Hepatocyte (in vitro differentiated cells): ENCODE data around the gene CLASRP. TPM values are rescaled to one million over a fixed set of nuclear protein-coding genes. Genes with fewer than 3 reads are reported as not detected.

Experiments used
- DNase-seq: peaks from one replicate; pipeline ENCODE4 v3.0.0-alpha.2; 2016; ENCODE audit warnings: low spot score
- H2AFZ ChIP-seq: fragments of 200-600 bp; sonication (generic); 2 replicates; pipeline ENCODE4 v1.6.0; 2016; ENCODE audit warnings: antibody characterized with exemption, mild to moderate bottlenecking
- H3K27ac ChIP-seq: fragments of 200-600 bp; sonication (generic); 2 replicates; pipeline ENCODE4 v1.5.1; 2016; ENCODE audit warnings: mild to moderate bottlenecking
- H3K27me3 ChIP-seq: fragments of 200-600 bp; sonication (generic); 2 replicates; pipeline ENCODE4 v1.6.1; 2016
- H3K36me3 ChIP-seq: fragments of 200-600 bp; sonication (generic); replicated peaks from 2 replicates; pipeline ENCODE4 v1.5.1; 2016; ENCODE audit warnings: low read depth; ENCODE audit not compliant: insufficient read depth
- H3K4me1 ChIP-seq: fragments of 200-600 bp; sonication (generic); 2 replicates; pipeline ENCODE4 v1.5.1; 2016; ENCODE audit warnings: mild to moderate bottlenecking, moderate library complexity; ENCODE audit not compliant: insufficient read depth
- H3K4me2 ChIP-seq: fragments of 200-600 bp; sonication (generic); 2 replicates; pipeline ENCODE4 v1.6.0; 2016
- H3K4me3 ChIP-seq: fragments of 200-600 bp; sonication (generic); 2 replicates; pipeline ENCODE4 v1.5.1; 2016; ENCODE audit warnings: mild to moderate bottlenecking
- H3K79me2 ChIP-seq: fragments of 200-600 bp; sonication (generic); 2 replicates; pipeline ENCODE4 v1.6.0; 2017; ENCODE audit warnings: mild to moderate bottlenecking
- H3K9me2 ChIP-seq: fragments of 200-600 bp; sonication (generic); replicated peaks from 2 replicates; pipeline ENCODE4 v1.6.0; 2017; ENCODE audit warnings: mild to moderate bottlenecking; ENCODE audit not compliant: insufficient read depth
- H3K9me3 ChIP-seq: fragments of 200-600 bp; sonication (generic); 2 replicates; pipeline ENCODE4 v1.5.1; 2016; ENCODE audit warnings: low read depth, mild to moderate bottlenecking
- H4K20me1 ChIP-seq: fragments of 200-600 bp; sonication (generic); 2 replicates; pipeline ENCODE4 v1.6.0; 2016; ENCODE audit warnings: mild to moderate bottlenecking; ENCODE audit not compliant: insufficient read depth, poor library complexity, severe bottlenecking
- EZH2 ChIP-seq: fragments of 200-600 bp; sonication (generic); IDR thresholded peaks from 2 replicates; pipeline ENCODE4 v1.6.1; 2016; ENCODE audit warnings: antibody characterized with exemption, mild to moderate bottlenecking, borderline replicate concordance
- EZH2phosphoT487 ChIP-seq: fragments of 200-600 bp; sonication (generic); IDR thresholded peaks from one replicate; pipeline ENCODE4 v1.6.1; 2018; ENCODE audit warnings: antibody characterized with exemption, mild to moderate bottlenecking, low read depth, moderate library complexity; ENCODE audit not compliant: unreplicated experiment, severe bottlenecking
- WGBS: methylation state at CpG from one replicate; pipeline ENCODE4 v1.1.6; 2016; ENCODE audit warnings: low lambda C conversion rate; ENCODE audit errors: missing lambda C conversion rate; 5-methylcytosine and 5-hydroxymethylcytosine counted together
- polyA plus RNA-seq: library from polyadenylated mRNA; unstranded; fragments of >200 nt; fragmentation: Nextera tagmentation; extraction: Ambion mirVana; gene quantifications from 2 replicates; pipeline ENCODE4 v1.2.1, GENCODE V29; 2016
- total RNA-seq: library from RNA; depleted of rRNA; stranded (reverse); fragments of >200 nt; gene quantifications from 2 replicates; pipeline ENCODE4 v1.2.3, GENCODE V29; 2014
- TF ChIP-seq, protein P1 (sequence below): fragments of 200-600 bp; sonication (generic); IDR thresholded peaks from 2 replicates; pipeline ENCODE4 v1.5.1; 2016; ENCODE audit warnings: antibody characterized with exemption, mild to moderate bottlenecking; ENCODE audit not compliant: poor library complexity

CLASRP gene
- total and polyA plus RNA-seq, 2 experiments from 2014 or later = 45.8 to 56.2 TPM

DNA sequence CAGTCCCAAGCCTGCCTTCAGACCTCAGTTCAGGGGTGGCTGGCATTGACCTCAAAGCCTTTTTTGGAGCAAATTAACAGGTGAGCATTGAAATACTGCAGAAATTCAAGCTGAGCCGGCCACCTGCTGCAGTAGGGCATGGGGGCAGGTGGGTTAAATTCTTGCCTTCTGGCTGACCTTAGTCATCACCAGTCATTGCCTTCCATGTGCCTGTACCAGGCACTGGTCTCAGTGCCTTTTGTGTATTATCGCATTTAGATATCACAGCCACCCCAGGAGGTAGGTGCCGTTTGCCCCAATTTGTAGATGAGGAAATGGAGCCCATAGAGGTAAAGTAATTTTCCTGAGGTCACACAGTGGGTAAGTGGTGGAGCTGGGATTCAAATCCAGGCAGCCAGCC, 61.4 kb downstream of the CLASRP start:
- 87% methylated on average over 3 of the region's 3 CpGs for WGBS
- peaks cover 95% of the 10 kb centered on the region for H3K79me2 ChIP-seq
- H2AFZ ChIP-seq = no peak overlapping the region
- no peaks in the 10 kb centered on the region for H3K36me3 ChIP-seq
- peak overlapping the region; percentile 94 for H3K27ac ChIP-seq
- DNase-seq = no peak
- TF ChIP-seq EZH2 (no peak), EZH2phosphoT487 (no peak)
- TF ChIP-seq, protein P1, sequence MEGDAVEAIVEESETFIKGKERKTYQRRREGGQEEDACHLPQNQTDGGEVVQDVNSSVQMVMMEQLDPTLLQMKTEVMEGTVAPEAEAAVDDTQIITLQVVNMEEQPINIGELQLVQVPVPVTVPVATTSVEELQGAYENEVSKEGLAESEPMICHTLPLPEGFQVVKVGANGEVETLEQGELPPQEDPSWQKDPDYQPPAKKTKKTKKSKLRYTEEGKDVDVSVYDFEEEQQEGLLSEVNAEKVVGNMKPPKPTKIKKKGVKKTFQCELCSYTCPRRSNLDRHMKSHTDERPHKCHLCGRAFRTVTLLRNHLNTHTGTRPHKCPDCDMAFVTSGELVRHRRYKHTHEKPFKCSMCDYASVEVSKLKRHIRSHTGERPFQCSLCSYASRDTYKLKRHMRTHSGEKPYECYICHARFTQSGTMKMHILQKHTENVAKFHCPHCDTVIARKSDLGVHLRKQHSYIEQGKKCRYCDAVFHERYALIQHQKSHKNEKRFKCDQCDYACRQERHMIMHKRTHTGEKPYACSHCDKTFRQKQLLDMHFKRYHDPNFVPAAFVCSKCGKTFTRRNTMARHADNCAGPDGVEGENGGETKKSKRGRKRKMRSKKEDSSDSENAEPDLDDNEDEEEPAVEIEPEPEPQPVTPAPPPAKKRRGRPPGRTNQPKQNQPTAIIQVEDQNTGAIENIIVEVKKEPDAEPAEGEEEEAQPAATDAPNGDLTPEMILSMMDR = no peak
- peak overlapping the region; percentile 62 for H3K4me2 ChIP-seq
- H3K4me3 ChIP-seq = no peak overlapping the region
- no peaks in the 10 kb centered on the region for H3K9me3 ChIP-seq
- H3K4me1 ChIP-seq = peaks cover 82% of the 10 kb centered on the region
- H3K9me2 ChIP-seq = no peaks in the 10 kb centered on the region
- H3K27me3 ChIP-seq = no peaks in the 10 kb centered on the region
- peaks cover 63% of the 10 kb centered on the region for H4K20me1 ChIP-seq

DNA sequence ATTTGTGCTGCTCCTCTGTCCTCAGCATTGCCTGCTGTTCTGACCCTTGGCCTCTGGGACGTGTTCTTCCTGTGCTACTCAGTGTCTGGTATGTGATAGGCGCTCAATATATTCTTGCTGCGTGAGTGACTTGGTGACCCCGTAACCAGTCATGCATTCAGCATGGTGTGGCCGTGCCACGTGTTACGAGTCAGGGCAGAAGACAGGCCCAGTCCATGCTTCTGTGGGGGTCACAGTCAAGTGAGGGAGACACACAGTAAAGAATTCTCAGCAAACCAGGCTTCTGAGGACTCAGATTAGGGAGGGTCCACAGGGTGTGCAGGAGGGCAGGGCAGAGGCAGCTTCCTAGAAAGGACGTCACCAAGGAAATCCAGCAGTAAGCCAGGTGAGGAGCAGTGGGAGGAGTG, 62.0 kb downstream of the CLASRP start:
- TF ChIP-seq EZH2phosphoT487 = no peak
- no peak for TF ChIP-seq EZH2
- TF ChIP-seq, protein P1 = no peak
- H3K36me3 ChIP-seq = no peaks in the 10 kb centered on the region
- H3K9me2 ChIP-seq = no peaks in the 10 kb centered on the region
- no peaks in the 10 kb centered on the region for H3K27me3 ChIP-seq
- H3K27ac ChIP-seq = peak overlapping the region; percentile 94
- peak overlapping the region; percentile 62 for H3K4me2 ChIP-seq
- H2AFZ ChIP-seq = no peak overlapping the region
- 79% methylated on average over 8 of the region's 8 CpGs for WGBS
- H3K9me3 ChIP-seq = no peaks in the 10 kb centered on the region
- H3K4me3 ChIP-seq = no peak overlapping the region
- peaks cover 95% of the 10 kb centered on the region for H3K79me2 ChIP-seq
- H3K4me1 ChIP-seq = peaks cover 84% of the 10 kb centered on the region
- DNase-seq = peak; percentile 51
- peaks cover 61% of the 10 kb centered on the region for H4K20me1 ChIP-seq

DNA sequence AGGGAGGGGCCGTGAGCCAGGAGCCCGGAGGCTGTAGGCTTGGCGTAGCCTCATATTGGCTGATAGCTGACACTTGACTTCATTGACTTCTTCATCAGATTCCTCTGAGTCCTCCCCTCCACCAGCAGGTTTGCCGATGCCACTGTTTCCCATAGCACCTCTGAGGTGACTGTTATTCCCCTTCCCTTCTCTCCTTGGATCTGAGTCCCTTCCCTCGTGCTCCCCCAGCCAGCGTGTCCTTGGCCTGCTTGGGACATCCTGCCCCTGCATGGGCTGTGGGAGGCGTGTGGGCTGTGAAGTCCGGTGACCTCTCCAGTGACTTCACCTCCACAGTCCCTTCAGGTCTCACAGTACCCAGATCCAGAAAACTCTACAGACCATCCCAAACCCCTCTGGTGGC, 63.0 kb downstream of the CLASRP start:
- Histone ChIP-seq H3K9me2 (no peaks in the 10 kb centered on the region), H3K4me1 (peaks cover 83% of the 10 kb centered on the region), H4K20me1 (peaks cover 62% of the 10 kb centered on the region), H3K27me3 (no peaks in the 10 kb centered on the region), H3K9me3 (no peaks in the 10 kb centered on the region), H3K4me2 (no peak overlapping the region), H3K36me3 (no peaks in the 10 kb centered on the region), H3K27ac (peak overlapping the region; percentile 94), H3K4me3 (no peak overlapping the region), H3K79me2 (peaks cover 95% of the 10 kb centered on the region), H2AFZ (no peak overlapping the region)
- WGBS = 90% methylated on average over 8 of the region's 8 CpGs
- DNase-seq = no peak
- TF ChIP-seq EZH2phosphoT487 = no peak
- TF ChIP-seq, protein P1 = no peak
- no peak for TF ChIP-seq EZH2

DNA sequence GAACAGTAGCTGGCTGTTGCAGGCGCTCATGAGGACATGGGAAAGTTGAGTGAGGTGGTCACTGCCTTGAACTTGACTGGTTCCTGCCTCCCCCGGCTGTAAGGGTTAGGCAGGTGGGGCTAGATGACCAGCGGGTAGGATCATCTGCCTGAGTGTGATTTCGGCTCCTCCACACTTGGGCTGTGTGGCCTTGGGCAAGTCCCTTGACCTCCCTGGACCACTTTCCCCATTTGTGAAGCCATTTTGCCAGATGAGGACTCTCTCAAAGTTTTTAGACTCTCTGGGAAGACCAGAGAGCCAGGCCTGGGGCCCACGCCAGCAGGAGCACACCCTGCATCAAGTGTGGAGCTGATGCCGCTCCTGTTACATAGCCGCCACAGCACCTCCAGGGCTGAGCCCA, 63.6 kb downstream of the CLASRP start:
- Histone ChIP-seq H3K9me3 (no peaks in the 10 kb centered on the region), H2AFZ (no peak overlapping the region), H3K4me2 (peak overlapping the region; percentile 65), H3K9me2 (no peaks in the 10 kb centered on the region), H3K27me3 (no peaks in the 10 kb centered on the region), H3K4me1 (peaks cover 76% of the 10 kb centered on the region), H4K20me1 (peaks cover 62% of the 10 kb centered on the region), H3K4me3 (no peak overlapping the region), H3K36me3 (no peaks in the 10 kb centered on the region), H3K79me2 (peaks cover 95% of the 10 kb centered on the region), H3K27ac (peak overlapping the region; percentile 94)
- 97% methylated on average over 7 of the region's 7 CpGs for WGBS
- DNase-seq = no peak
- TF ChIP-seq EZH2 = no peak
- no peak for TF ChIP-seq EZH2phosphoT487
- TF ChIP-seq, protein P1 = no peak
